GM12891 (cell line): ENCODE results near the gene SYNE1.

ENCODE experiments used
- POLR2A ChIP-seq: IDR thresholded peaks from 2 replicates; pipeline ENCODE4 v1.6.1; 2011; ENCODE audit warnings: low read depth, low read length, control low read depth
- POU2F2 ChIP-seq: IDR thresholded peaks from 2 replicates; pipeline ENCODE4 v1.6.1; 2011; ENCODE audit warnings: low read depth, mild to moderate bottlenecking, control low read depth, low read length, moderate library complexity
- TAF1 ChIP-seq: IDR thresholded peaks from 2 replicates; pipeline ENCODE4 v1.6.1; 2011; ENCODE audit warnings: low read depth, low read length, control low read depth

DNA sequence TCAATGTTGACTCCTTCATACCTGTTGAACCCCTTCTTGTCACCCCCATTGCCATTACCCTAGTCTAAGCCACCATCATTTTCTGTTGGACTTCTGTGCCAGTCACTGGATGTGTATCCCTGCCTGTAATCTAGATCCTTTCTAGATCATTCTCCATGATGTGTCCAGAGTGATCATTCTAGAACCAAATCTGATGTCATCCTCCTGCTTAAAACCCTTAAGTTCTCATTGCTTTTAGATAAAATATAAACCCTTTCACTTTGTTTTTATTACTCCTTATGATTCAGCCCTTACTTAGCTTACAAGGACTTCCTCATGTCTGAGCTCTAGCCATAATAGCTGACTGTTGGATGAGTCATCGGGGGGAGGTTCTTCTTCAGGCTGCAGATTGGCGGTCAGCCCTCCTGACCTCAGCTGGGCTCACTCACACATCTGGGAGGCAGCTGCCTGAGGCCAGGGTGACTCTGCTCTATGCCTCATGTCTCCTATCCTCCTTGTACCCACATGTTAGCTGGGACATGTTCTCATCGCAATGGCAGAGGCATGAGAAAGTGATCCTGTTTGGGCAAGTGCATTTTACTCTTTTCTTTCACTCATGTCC is 542.1 kb downstream of the SYNE1 start:
- TF ChIP-seq TAF1 (no peak), POLR2A (no peak), POU2F2 (no peak)
